ENCODE results near the gene P4HB. TPM values are rescaled to one million over a fixed set of nuclear protein-coding genes. Genes with fewer than 3 reads are reported as not detected.

P4HB gene
- total RNA-seq, 6 experiments from 2014 or later, result 856 to 5,039 (median 1,455) TPM

DNA sequence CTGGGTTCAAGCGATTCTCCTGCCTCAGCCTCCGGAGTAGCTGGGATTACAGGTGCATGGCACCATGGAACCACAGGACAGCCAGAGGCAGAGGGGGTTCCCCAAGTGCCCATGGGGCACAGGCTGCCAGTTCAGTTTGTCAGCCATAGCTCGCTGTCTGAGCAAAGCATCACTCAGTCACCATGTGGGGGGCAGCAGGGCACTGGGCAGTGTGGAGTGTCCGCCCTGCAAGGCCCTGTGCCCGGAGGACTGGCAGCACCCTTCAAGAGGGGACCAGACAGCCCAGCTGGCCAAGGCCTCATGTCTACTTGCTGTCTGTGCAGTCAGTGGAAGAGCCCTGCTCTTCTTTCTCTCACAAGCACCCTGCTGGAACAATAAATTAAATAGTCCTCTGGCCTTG is 24.6 kb upstream of the P4HB start:
- no CpG with 5 or more reads among the region's 5 CpGs for WGBS (ENCODE audit: insufficient coverage, low coverage, low lambda C conversion rate, missing lambda C conversion rate)
- no peak for TF ChIP-seq POLR2A (IDR thresholded peaks at IDR 0.05)
- TF ChIP-seq, protein P1, sequence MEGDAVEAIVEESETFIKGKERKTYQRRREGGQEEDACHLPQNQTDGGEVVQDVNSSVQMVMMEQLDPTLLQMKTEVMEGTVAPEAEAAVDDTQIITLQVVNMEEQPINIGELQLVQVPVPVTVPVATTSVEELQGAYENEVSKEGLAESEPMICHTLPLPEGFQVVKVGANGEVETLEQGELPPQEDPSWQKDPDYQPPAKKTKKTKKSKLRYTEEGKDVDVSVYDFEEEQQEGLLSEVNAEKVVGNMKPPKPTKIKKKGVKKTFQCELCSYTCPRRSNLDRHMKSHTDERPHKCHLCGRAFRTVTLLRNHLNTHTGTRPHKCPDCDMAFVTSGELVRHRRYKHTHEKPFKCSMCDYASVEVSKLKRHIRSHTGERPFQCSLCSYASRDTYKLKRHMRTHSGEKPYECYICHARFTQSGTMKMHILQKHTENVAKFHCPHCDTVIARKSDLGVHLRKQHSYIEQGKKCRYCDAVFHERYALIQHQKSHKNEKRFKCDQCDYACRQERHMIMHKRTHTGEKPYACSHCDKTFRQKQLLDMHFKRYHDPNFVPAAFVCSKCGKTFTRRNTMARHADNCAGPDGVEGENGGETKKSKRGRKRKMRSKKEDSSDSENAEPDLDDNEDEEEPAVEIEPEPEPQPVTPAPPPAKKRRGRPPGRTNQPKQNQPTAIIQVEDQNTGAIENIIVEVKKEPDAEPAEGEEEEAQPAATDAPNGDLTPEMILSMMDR (IDR thresholded peaks at IDR 0.05), result no peak
- DNase-seq (no peak), ATAC-seq (peak in 1 of 4 donors; percentile 7)
- H3K4me1 ChIP-seq, result peaks cover 0 to 3% (median 1%) of the 10 kb centered on the region in 4 donors
- H3K36me3 ChIP-seq, result peaks cover 4 to 43% (median 10%) of the 10 kb centered on the region in 4 donors
- no peak overlapping the region for H3K27ac ChIP-seq
- no peak overlapping the region for H3K4me3 ChIP-seq
- no peaks in the 10 kb centered on the region for H3K9me3 ChIP-seq
- intact Hi-C loops (cut with DNase I), result loop anchor here in 1 of 2 donors (10.0 kb wide), 1 partner anchor 130 kb away; no protein-coding TSS in a partner anchor
- no peaks in the 10 kb centered on the region for H3K27me3 ChIP-seq

DNA sequence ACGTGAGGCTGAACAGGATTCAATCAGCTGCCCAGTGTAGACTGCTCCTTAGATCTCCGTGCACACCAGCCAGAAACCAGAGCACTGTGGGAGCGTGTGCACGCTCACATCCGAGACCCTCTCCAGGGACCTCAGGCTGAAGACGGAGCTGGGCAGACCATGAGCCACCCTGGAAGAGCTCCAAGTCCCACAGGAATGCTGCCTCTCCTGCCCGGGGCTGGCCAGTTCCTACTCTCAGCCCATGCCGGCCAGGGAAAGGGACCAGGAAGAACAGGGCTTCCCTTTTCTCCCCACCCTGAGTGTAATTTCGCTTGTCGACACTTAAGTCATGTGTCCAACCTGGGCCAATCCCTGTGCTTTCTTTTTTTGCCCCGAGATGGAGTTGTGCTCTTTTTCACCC is 24.2 kb upstream of the P4HB start:
- ATAC-seq (peak in 2 of 4 donors; percentile 13 to 15), DNase-seq (no peak)
- TF ChIP-seq POLR2A (IDR thresholded peaks at IDR 0.05), result no peak
- TF ChIP-seq, protein P1 (IDR thresholded peaks at IDR 0.05), result no peak

DNA sequence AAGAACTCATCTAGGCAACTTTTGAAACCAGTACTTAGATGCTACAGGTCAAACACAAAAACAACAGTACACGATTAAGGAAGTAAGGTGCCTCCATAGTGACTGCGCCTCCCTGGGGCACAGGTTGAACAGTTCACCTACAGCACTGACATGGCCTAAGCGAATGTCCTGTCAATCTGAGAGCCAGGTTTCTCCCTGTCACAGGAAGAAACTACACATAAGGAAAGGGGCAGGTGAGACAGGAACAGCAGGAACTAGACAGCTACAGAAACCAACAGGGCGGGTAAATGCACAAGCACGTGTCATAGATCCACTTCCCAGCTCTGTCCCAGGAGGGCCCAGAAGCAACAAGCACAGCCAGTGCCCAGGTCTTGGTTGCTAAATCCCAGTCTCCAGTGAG is 18.8 kb upstream of the P4HB start:
- no peaks in the 10 kb centered on the region for H3K27me3 ChIP-seq
- TF ChIP-seq POLR2A (IDR thresholded peaks at IDR 0.05), result no peak
- TF ChIP-seq, protein P1 (IDR thresholded peaks at IDR 0.05), result no peak
- intact Hi-C loops (cut with DNase I), result no loop called here
- no peak for DNase-seq
- whole genome bisulfite sequencing (ENCODE audit: insufficient coverage, low coverage, low lambda C conversion rate, missing lambda C conversion rate), result 83% methylated on average over 4 of the region's 5 CpGs
- H3K36me3 ChIP-seq, result peaks cover 0 to 11% (median 0%) of the 10 kb centered on the region in 4 donors
- H3K4me3 ChIP-seq, result no peak overlapping the region
- no peaks in the 10 kb centered on the region for H3K4me1 ChIP-seq
- ATAC-seq, result no peak
- no peak overlapping the region for H3K27ac ChIP-seq
- no peaks in the 10 kb centered on the region for H3K9me3 ChIP-seq

More for the DNA sequence above, 24.2 kb upstream of the P4HB start:
- no peak overlapping the region for H3K27ac ChIP-seq
- 65% methylated on average over 5 of the region's 11 CpGs for WGBS (ENCODE audit: insufficient coverage, low coverage, low lambda C conversion rate, missing lambda C conversion rate)
- no peaks in the 10 kb centered on the region for H3K4me1 ChIP-seq
- H3K27me3 ChIP-seq, result no peaks in the 10 kb centered on the region
- intact Hi-C loops (cut with DNase I), result loop anchor here in 1 of 2 donors (10.0 kb wide), 1 partner anchor 130 kb away; no protein-coding TSS in a partner anchor
- peaks cover 4 to 43% (median 10%) of the 10 kb centered on the region in 4 donors for H3K36me3 ChIP-seq
- H3K9me3 ChIP-seq, result no peaks in the 10 kb centered on the region
- H3K4me3 ChIP-seq, result no peak overlapping the region

DNA sequence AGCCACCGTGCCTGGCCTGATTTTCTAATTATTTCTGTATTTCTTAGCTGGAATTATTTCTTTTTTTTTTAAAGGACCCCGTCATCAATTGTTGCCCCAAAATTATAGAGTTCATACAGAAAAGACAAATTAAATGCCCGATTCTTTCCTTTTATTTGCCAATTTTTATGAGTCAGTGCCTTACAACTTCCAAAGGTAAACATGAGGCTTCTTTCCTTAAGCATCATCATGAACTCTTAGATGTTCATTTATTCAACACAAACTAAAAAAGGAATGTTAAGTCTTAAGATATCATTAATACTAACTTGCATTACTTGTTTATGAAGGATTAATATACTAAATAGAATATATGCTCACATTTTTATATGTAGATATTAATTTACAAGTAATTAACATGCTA is 18.0 kb upstream of the P4HB start:
- no peaks in the 10 kb centered on the region for H3K27me3 ChIP-seq
- peaks cover 0 to 11% (median 0%) of the 10 kb centered on the region in 4 donors for H3K36me3 ChIP-seq
- H3K9me3 ChIP-seq, result no peaks in the 10 kb centered on the region
- 87% methylated on average over 3 of the region's 3 CpGs for WGBS (ENCODE audit: insufficient coverage, low coverage, low lambda C conversion rate, missing lambda C conversion rate)
- intact Hi-C loops (cut with DNase I), result no loop called here
- H3K4me1 ChIP-seq, result no peaks in the 10 kb centered on the region
- H3K27ac ChIP-seq, result no peak overlapping the region
- DNase-seq (no peak), ATAC-seq (no peak)
- TF ChIP-seq, protein P1 (IDR thresholded peaks at IDR 0.05), result no peak
- TF ChIP-seq POLR2A (IDR thresholded peaks at IDR 0.05), result no peak
- no peak overlapping the region for H3K4me3 ChIP-seq
